WTC11 (cell line): Measurements from ENCODE around the gene AATK. TPM values are rescaled to one million over a fixed set of nuclear protein-coding genes. Genes with fewer than 3 reads are reported as not detected.
A peak's percentile ranks its signal among the peaks of the same experiment; 100 is the strongest.

ENCODE experiments used
- ATAC-seq: fragments of 200-7000 bp; cut with Tn5 transposase; 2 replicates; pipeline ENCODE4 v1.10.0; 2021; ENCODE audit warnings: mild to moderate bottlenecking, moderate library complexity
- CTCF ChIA-PET: fragments of 300-600 bp; sonication (Branson Sonifier 250); formaldehyde crosslinking; loops from one replicate; lab custom pipeline; 2021; ENCODE audit warnings: antibody characterized with exemption; lab: Charles Lee
- POLR2A ChIA-PET: fragments of 350-600 bp; sonication (Branson Sonifier 250); formaldehyde crosslinking; loops from one replicate; lab custom pipeline; 2021; ENCODE audit warnings: antibody characterized with exemption; lab: Charles Lee
- DNase-seq: peaks from one replicate; pipeline ENCODE4 v3.0.0; 2021; ENCODE audit warnings: low spot score
- H3K27ac Mint-ChIP-seq: 2 replicates; pipeline ENCODE4 v1.8.0; 2021; ENCODE audit warnings: mixed read lengths
- H3K27me3 Mint-ChIP-seq: 2 replicates; pipeline ENCODE4 v1.8.0; 2021; ENCODE audit warnings: low read depth, mild to moderate bottlenecking, moderate library complexity, mixed read lengths
- H3K36me3 Mint-ChIP-seq: 2 replicates; pipeline ENCODE4 v1.8.0; 2021; ENCODE audit warnings: mixed read lengths
- H3K4me1 Mint-ChIP-seq: 2 replicates; pipeline ENCODE4 v1.8.0; 2022; ENCODE audit warnings: mixed read lengths
- H3K4me3 Mint-ChIP-seq: 2 replicates; pipeline ENCODE4 v1.8.0; 2021; ENCODE audit warnings: mild to moderate bottlenecking, moderate library complexity, mixed read lengths
- H3K9me3 Mint-ChIP-seq: 2 replicates; pipeline ENCODE4 v1.8.0; 2021; ENCODE audit warnings: mixed read lengths
- ATF1 ChIP-seq: sonication (generic); formaldehyde crosslinking; IDR thresholded peaks from 2 replicates; pipeline ENCODE4 v1.8.1; 2023; ENCODE audit warnings: mild to moderate bottlenecking, moderate library complexity, missing genetic modification reagents
- CREB1 ChIP-seq: sonication (generic); formaldehyde crosslinking; IDR thresholded peaks from 2 replicates; pipeline ENCODE4 v1.8.0; 2023; ENCODE audit warnings: mild to moderate bottlenecking, missing genetic modification reagents
- CREM ChIP-seq: sonication (generic); formaldehyde crosslinking; IDR thresholded peaks from 2 replicates; pipeline ENCODE4 v1.8.1; 2022; ENCODE audit warnings: mild to moderate bottlenecking, missing genetic modification reagents, moderate library complexity
- ETV6 ChIP-seq: sonication (generic); formaldehyde crosslinking; IDR thresholded peaks from 2 replicates; pipeline ENCODE4 v1.8.1; 2022; ENCODE audit warnings: mild to moderate bottlenecking, missing genetic modification reagents
- FOXJ3 ChIP-seq: sonication (generic); formaldehyde crosslinking; IDR thresholded peaks from 2 replicates; pipeline ENCODE4 v1.9.0; 2021; ENCODE audit warnings: missing genetic modification reagents, mild to moderate bottlenecking, borderline replicate concordance
- GTF2I ChIP-seq: fragments of 250-450 bp; sonication (Bioruptor Pico); conservative IDR thresholded peaks from 2 replicates; pipeline ENCODE4 v1.4.0; 2021; ENCODE audit warnings: mild to moderate bottlenecking
- HMGA2 ChIP-seq: fragments of 250-450 bp; sonication (Bioruptor Pico); IDR thresholded peaks from 2 replicates; pipeline ENCODE4 v1.4.0; 2021; ENCODE audit warnings: mild to moderate bottlenecking, moderate library complexity
- IRF2 ChIP-seq: sonication (generic); formaldehyde crosslinking; IDR thresholded peaks from 2 replicates; pipeline ENCODE4 v1.8.0; 2022; ENCODE audit warnings: low read depth, missing genetic modification reagents, borderline replicate concordance
- MYBL2 ChIP-seq: sonication (generic); formaldehyde crosslinking; IDR thresholded peaks from 2 replicates; pipeline ENCODE4 v1.8.1; 2023; ENCODE audit warnings: mild to moderate bottlenecking, moderate library complexity, missing genetic modification reagents
- NFE2L1 ChIP-seq: sonication (generic); formaldehyde crosslinking; IDR thresholded peaks from 2 replicates; pipeline ENCODE4 v1.8.1; 2023; ENCODE audit warnings: missing genetic modification reagents
- NR1H2 ChIP-seq: sonication (generic); formaldehyde crosslinking; IDR thresholded peaks from 2 replicates; pipeline ENCODE4 v1.9.0; 2021; ENCODE audit warnings: mild to moderate bottlenecking, moderate library complexity, missing genetic modification reagents
- NR3C1 ChIP-seq: sonication (generic); formaldehyde crosslinking; conservative IDR thresholded peaks from 2 replicates; pipeline ENCODE4 v1.8.1; 2023; ENCODE audit warnings: low read depth, mild to moderate bottlenecking, missing genetic modification reagents
- TEAD1 ChIP-seq: sonication (generic); formaldehyde crosslinking; IDR thresholded peaks from 2 replicates; pipeline ENCODE4 v1.8.0; 2022; ENCODE audit warnings: mild to moderate bottlenecking, missing genetic modification reagents
- TEAD4 ChIP-seq: sonication (generic); formaldehyde crosslinking; IDR thresholded peaks from 2 replicates; pipeline ENCODE4 v1.8.0; 2022; ENCODE audit warnings: mild to moderate bottlenecking, missing genetic modification reagents
- ZNF263 ChIP-seq: sonication (generic); formaldehyde crosslinking; IDR thresholded peaks from 2 replicates; pipeline ENCODE4 v1.8.1; 2022; ENCODE audit warnings: low read depth, mild to moderate bottlenecking, moderate library complexity, missing genetic modification reagents
- ZNF396 ChIP-seq: fragments of 250-450 bp; sonication (Bioruptor Pico); IDR thresholded peaks from 2 replicates; pipeline ENCODE4 v1.8.0; 2021; ENCODE audit warnings: mild to moderate bottlenecking, moderate library complexity, borderline replicate concordance
- total RNA-seq: library from RNA; stranded (reverse); gene quantifications from 3 replicates; pipeline ENCODE4 v1.2.3, GENCODE V29; 2021
- TF ChIP-seq, protein P1 (sequence below): sonication (generic); formaldehyde crosslinking; IDR thresholded peaks from 2 replicates; pipeline ENCODE4 v1.8.1; 2022; ENCODE audit warnings: mild to moderate bottlenecking, missing genetic modification reagents, moderate library complexity, borderline replicate concordance
- TF ChIP-seq, protein P2 (sequence below): fragments of 250-450 bp; sonication (Bioruptor Pico); conservative IDR thresholded peaks from 2 replicates; pipeline ENCODE4 v1.9.0; 2021; ENCODE audit warnings: mild to moderate bottlenecking
- TF ChIP-seq, protein P3 (sequence below): sonication (generic); formaldehyde crosslinking; IDR thresholded peaks from 2 replicates; pipeline ENCODE4 v1.8.0; 2023; ENCODE audit warnings: missing genetic modification reagents, mild to moderate bottlenecking, borderline replicate concordance

Gene AATK
- total RNA-seq, 1 experiment from 2014 or later = 2.9 TPM

DNA sequence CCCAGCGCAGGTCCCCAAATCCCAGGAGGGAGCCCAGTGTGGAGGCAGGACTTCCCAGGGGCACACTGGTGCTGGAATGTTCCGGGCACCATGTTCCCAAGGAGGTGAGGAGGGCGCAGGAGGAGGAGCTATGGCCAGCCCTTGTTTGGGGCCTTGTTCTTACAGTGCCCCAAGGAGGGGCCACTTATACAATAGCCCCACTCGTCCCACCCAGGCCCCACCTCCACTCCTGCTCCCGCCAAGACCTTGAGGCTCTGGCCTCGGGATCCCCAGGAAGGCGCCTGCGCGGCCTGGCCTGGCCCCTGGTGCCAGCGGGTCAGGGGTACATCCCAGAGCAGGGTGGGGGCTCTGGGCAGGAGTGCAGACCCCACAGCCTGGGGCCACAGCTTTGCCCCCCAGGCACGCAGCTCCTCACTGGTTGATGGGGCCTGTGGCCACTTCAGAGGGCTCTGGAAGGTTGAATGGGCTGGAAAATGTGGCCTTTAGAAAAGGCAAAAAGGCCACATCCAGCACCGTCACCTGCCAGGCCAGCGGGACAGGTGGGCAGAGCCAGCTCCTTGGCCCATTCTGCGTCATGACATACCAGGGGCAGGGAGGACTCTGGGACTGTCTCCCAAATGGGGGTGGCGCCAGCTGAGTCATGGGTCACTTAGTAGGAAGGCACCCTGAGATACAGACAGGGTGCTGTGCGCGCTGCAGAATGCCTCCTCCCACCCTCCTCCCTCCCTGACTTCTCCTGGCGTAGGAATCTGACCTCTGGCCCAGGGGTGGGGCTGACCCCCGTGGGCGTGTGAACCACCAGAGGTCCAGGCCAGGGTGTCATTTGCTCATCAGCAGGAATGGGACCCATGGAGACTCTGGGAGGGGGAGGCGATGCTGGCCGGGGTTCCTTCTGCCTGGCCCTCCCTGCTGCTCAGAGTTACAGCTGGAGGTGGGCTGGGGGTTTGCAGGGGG is 33.0 kb downstream of the AATK start (continued):
- no peak for TF ChIP-seq HMGA2 (CRISPR knock-in tag)
- TF ChIP-seq, protein P1, sequence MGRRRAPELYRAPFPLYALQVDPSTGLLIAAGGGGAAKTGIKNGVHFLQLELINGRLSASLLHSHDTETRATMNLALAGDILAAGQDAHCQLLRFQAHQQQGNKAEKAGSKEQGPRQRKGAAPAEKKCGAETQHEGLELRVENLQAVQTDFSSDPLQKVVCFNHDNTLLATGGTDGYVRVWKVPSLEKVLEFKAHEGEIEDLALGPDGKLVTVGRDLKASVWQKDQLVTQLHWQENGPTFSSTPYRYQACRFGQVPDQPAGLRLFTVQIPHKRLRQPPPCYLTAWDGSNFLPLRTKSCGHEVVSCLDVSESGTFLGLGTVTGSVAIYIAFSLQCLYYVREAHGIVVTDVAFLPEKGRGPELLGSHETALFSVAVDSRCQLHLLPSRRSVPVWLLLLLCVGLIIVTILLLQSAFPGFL = no peak
- TF ChIP-seq TEAD1 = no peak
- no peak for TF ChIP-seq NFE2L1 (CRISPR knock-in tag)
- TF ChIP-seq, protein P2, sequence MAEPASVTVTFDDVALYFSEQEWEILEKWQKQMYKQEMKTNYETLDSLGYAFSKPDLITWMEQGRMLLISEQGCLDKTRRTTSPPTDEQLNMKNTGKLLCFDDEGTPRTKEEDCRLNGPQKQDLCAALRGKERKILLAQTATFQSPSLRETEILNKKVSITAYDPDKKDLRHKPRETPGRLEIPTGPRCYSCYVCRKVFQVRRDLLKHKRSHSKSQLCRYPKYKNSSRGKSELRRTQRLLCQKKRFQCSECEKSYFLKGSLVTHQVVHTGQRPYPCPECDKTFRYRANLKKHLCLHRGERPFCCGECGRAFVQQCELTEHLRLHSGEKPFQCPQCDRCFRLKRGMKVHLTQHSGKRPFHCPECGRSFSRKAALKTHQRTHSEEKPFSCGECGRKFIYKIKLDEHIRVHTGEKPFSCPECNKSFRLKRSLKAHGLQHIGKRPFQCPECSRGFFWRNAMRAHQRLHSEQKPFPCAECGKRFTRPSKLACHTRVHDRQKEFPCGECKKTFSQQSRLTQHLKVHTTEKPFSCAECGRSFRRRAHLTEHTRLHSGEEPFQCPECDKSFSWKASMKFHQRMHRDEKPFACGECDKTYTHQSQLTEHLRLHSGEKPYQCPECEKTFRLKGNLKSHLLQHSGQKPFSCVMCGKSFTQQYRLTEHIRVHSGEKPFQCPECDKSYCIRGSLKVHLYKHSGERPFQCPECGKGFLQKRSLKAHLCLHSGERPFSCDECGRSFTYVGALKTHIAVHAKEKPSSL (CRISPR knock-in tag) = no peak

DNA sequence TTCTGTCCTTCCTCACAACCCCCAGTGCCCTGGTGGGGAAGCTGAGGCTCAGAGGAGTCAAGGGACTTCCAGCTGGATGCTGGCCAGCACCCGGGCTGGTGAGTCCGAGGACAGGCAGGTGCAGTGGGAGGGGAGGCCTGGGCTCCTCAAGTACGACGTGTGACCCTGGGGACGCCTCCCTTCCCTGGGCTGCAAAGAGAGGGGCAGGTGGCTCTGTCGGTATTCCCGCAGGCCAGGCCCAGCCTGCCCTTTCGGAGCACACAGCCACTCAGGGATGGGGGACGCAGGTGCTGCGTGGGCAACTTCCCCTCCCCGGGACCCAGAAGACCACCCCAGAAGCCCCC is 33.9 kb downstream of the AATK start:
- no peaks in the 10 kb centered on the region for H3K9me3 Mint-ChIP-seq
- ChIA-PET POLR2A (interaction anchor here (1.0 kb wide), 2 partner anchors 54 to 107 kb away, joined by 3 read pairs; partner anchors contain the start of genes NDUFAF8 and TEPSIN), CTCF (interaction anchor here (0.5 to 4.4 kb wide), 5 partner anchors 8 to 287 kb away, joined by 3 to 23 read pairs (median 4); no protein-coding TSS in a partner anchor)
- no peaks in the 10 kb centered on the region for H3K4me1 Mint-ChIP-seq
- no peak for TF ChIP-seq NR3C1 (CRISPR knock-in tag)
- no peak for TF ChIP-seq GTF2I
- TF ChIP-seq FOXJ3 (CRISPR knock-in tag) = no peak
- no peak overlapping the region for H3K27ac Mint-ChIP-seq
- ATAC-seq (no peak), DNase-seq (no peak)
- H3K4me3 Mint-ChIP-seq = no peak overlapping the region
- no peaks in the 10 kb centered on the region for H3K36me3 Mint-ChIP-seq
- no peaks in the 10 kb centered on the region for H3K27me3 Mint-ChIP-seq

DNA sequence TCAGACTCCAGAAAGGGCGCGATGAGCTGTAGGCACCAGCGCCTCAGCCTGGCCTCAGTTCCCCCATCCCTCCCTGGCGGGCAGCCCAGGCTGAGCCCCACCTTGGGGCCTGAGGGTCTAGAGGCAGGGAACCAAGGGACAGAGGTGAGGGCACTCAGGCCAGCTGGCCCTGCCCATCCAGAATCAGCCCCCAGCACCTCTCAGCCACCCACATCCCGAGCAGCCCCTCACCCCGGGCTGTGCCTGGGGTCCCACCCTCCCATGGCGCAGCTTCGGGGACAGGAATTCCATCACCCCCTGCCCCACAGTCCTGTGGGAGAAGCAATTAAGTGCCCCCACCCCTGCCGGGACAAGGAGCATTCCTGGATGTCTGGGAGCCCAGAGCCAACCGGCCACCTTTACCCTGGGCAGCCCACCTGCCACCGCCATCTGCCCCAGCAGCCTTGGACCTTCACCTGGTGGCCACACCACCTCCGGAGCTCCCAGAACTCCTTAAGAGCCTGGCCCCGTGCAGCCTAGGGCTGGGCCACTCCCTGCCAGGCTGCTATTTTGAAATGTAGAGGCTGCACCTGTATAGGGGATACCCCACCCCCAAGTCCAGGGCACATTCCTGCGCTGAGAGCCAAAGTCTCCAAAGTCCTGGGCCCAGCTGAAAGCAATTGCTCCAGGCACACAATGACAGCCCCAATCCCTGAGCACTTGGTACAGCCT is 34.4 kb downstream of the AATK start:
- ATAC-seq (peak; percentile 27), DNase-seq (no peak)
- Mint-ChIP-seq H3K27me3 (no peaks in the 10 kb centered on the region), H3K36me3 (no peaks in the 10 kb centered on the region), H3K9me3 (no peaks in the 10 kb centered on the region), H3K27ac (no peak overlapping the region), H3K4me3 (no peak overlapping the region), H3K4me1 (no peaks in the 10 kb centered on the region)
- TF ChIP-seq CREB1 (CRISPR knock-in tag) (no peak), TEAD4 (no peak), ZNF396 (CRISPR knock-in tag) (no peak), IRF2 (CRISPR knock-in tag) (no peak)
- ChIA-PET POLR2A (interaction anchor here (1.0 kb wide), 2 partner anchors 55 to 107 kb away, joined by 3 read pairs; partner anchors contain the start of genes NDUFAF8 and TEPSIN), CTCF (interaction anchor here (0.5 to 4.4 kb wide), 6 partner anchors 8 to 288 kb away, joined by 3 to 23 read pairs (median 4); no protein-coding TSS in a partner anchor)

DNA sequence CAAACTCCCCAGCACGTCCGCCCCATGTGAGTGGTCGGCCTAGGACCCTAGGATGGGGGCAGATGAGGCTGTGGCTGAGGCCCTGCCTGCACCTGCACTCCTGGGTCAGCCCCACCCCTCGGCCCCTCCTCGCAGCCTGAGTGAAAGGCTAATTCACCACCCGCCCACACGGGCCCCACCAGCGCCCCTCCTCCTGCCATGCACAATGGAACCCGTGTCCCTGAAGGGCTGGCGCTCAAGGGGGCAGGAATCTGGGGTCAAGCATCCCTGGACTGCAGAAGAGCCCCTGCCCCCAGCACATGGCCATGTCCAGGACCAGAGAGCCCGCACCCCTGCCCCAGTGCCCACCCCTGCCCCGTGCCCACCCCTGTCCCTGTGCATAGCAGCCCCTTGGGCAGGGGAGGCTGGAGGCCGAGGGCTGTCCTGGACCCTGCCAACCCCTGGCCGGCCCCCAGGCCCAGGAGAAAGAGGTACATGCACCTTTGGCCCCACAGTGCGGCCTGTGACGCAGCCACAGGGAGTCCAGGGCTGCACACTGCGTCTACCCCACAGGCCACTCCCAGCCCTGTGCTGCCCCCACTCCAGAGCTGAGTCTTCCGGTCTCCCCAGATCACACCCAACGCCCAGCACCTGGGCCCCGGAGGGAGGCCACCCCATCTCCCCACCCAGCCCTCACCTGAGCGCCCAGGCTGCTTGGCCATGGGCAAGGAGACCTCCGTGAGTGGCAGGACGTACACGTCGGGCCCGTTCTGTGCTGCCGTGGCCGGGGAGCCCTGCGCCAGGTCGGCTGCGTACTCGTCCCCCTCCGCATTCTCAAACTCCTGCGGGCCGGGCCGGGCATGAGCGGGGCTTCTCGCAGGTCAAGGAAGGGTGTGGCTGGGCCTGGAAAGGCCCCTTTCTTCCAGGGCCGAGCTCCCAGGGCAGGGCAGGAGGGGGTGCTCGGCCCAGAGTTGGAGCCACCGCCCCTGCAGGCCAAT is 35.3 kb downstream of the AATK start:
- POLR2A ChIA-PET = interaction anchor here (0.6 kb wide), 1 partner anchor 390 kb away, joined by 4 read pairs; no protein-coding TSS in a partner anchor
- Mint-ChIP-seq H3K4me1 (no peaks in the 10 kb centered on the region), H3K27ac (no peak overlapping the region), H3K27me3 (no peaks in the 10 kb centered on the region), H3K9me3 (no peaks in the 10 kb centered on the region), H3K36me3 (no peaks in the 10 kb centered on the region), H3K4me3 (no peak overlapping the region)
- CTCF ChIA-PET = interaction anchor here (0.9 to 4.4 kb wide), 11 partner anchors 9 to 108 kb away, joined by 3 to 23 read pairs (median 5); partner anchors contain the start of gene CEP131
- DNase-seq (no peak), ATAC-seq (no peak)
- TF ChIP-seq, protein P3, sequence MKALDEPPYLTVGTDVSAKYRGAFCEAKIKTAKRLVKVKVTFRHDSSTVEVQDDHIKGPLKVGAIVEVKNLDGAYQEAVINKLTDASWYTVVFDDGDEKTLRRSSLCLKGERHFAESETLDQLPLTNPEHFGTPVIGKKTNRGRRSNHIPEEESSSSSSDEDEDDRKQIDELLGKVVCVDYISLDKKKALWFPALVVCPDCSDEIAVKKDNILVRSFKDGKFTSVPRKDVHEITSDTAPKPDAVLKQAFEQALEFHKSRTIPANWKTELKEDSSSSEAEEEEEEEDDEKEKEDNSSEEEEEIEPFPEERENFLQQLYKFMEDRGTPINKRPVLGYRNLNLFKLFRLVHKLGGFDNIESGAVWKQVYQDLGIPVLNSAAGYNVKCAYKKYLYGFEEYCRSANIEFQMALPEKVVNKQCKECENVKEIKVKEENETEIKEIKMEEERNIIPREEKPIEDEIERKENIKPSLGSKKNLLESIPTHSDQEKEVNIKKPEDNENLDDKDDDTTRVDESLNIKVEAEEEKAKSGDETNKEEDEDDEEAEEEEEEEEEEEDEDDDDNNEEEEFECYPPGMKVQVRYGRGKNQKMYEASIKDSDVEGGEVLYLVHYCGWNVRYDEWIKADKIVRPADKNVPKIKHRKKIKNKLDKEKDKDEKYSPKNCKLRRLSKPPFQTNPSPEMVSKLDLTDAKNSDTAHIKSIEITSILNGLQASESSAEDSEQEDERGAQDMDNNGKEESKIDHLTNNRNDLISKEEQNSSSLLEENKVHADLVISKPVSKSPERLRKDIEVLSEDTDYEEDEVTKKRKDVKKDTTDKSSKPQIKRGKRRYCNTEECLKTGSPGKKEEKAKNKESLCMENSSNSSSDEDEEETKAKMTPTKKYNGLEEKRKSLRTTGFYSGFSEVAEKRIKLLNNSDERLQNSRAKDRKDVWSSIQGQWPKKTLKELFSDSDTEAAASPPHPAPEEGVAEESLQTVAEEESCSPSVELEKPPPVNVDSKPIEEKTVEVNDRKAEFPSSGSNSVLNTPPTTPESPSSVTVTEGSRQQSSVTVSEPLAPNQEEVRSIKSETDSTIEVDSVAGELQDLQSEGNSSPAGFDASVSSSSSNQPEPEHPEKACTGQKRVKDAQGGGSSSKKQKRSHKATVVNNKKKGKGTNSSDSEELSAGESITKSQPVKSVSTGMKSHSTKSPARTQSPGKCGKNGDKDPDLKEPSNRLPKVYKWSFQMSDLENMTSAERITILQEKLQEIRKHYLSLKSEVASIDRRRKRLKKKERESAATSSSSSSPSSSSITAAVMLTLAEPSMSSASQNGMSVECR (CRISPR knock-in tag) = no peak
- TF ChIP-seq ETV6 (CRISPR knock-in tag) (no peak), NFE2L1 (CRISPR knock-in tag) (no peak), ZNF263 (CRISPR knock-in tag) (no peak), ATF1 (CRISPR knock-in tag) (no peak), CREM (CRISPR knock-in tag) (no peak), MYBL2 (CRISPR knock-in tag) (no peak), NR1H2 (CRISPR knock-in tag) (no peak)
